Measurements from ENCODE around the gene TXNDC17. TPM values are rescaled to one million over a fixed set of nuclear protein-coding genes. Genes with fewer than 3 reads are reported as not detected.
"Not testable (repeated sequence)": the region's sequence is repeated elsewhere in the genome, so short reads cannot be mapped to it uniquely, and the experiment has no call there.

The TXNDC17 gene
- total RNA-seq, 4 donors from 2014 or later = 70.4 to 149 (median 95.9) TPM

DNA sequence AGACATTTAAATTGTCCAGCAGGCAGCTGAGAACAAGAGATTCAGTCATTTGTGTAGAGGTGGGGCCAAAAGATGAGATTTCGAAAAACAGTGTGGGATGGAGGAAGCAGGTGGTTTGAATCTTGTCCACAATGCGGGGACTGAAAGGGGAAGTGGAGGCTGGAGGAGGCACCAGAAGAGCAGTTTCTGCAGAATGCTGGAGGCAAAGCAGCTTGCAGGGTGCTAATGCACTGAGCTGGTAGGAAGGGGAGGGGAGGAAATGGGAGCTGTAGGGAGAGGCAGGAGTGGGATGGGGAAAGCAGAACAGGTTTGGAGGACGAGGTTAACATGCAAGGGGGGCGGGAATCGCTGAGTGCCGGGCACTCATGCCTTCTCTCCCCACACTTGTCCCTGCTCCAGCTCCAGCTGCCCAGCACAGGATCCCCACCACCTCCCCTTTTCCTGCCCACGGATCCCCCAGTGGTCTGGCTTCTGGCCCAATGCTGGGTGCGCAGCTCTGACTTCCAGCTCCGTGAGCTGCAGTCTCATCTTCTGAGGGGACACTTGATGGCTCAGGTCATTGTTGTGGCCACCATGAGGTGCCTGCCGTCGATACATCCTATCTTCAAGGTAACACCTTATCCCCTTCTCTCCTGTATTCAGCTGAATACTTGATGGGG lies 20.1 kb downstream of the TXNDC17 start:
- DNase-seq = no peak
- no peaks in the 10 kb centered on the region for H3K4me1 ChIP-seq
- no peak overlapping the region for H3K27ac ChIP-seq
- TF ChIP-seq, protein P1, sequence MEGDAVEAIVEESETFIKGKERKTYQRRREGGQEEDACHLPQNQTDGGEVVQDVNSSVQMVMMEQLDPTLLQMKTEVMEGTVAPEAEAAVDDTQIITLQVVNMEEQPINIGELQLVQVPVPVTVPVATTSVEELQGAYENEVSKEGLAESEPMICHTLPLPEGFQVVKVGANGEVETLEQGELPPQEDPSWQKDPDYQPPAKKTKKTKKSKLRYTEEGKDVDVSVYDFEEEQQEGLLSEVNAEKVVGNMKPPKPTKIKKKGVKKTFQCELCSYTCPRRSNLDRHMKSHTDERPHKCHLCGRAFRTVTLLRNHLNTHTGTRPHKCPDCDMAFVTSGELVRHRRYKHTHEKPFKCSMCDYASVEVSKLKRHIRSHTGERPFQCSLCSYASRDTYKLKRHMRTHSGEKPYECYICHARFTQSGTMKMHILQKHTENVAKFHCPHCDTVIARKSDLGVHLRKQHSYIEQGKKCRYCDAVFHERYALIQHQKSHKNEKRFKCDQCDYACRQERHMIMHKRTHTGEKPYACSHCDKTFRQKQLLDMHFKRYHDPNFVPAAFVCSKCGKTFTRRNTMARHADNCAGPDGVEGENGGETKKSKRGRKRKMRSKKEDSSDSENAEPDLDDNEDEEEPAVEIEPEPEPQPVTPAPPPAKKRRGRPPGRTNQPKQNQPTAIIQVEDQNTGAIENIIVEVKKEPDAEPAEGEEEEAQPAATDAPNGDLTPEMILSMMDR (IDR thresholded peaks at IDR 0.05) = no peak
- intact Hi-C loops (cut with DNase I) = loop anchor here (10.0 kb wide), 1 partner anchor 184 kb away; no protein-coding TSS in a partner anchor
- no peaks in the 10 kb centered on the region for H3K36me3 ChIP-seq
- H3K27me3 ChIP-seq = no peaks in the 10 kb centered on the region
- H3K9me3 ChIP-seq = no peaks in the 10 kb centered on the region
- no peak overlapping the region for H3K4me3 ChIP-seq (replicated peaks in 1 of 3)
- 63 to 68% methylated on average over 11 of the region's 11 CpGs for WGBS, 2 donors

DNA sequence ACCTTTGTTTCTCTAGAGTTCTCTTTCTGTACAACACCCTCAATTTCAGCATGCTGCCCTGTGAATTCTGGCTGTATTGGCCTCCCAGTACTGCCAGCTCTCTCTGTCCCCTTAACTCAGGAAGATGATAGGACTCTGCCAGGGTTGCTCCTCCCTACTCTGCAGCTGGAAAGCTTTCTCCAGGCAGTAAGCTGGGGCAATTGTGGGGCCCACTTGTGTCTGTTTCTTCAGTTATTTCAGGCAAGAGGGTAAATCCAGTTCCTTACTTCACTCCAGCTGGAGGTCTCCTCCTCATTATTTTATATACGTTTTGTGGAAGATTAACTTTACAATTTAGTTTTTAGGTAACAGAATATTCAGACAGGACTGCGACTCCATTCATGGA lies 20.6 kb downstream of the TXNDC17 start:
- Histone ChIP-seq H3K27me3 (no peaks in the 10 kb centered on the region), H3K9me3 (no peaks in the 10 kb centered on the region), H3K4me3 (replicated peaks in 1 of 3) (no peak overlapping the region), H3K27ac (no peak overlapping the region), H3K36me3 (no peaks in the 10 kb centered on the region), H3K4me1 (no peaks in the 10 kb centered on the region)
- 83 to 84% methylated on average over 2 of the region's 2 CpGs for WGBS, 2 donors
- intact Hi-C loops (cut with DNase I) = loop anchor here (10.0 kb wide), 1 partner anchor 183 kb away; no protein-coding TSS in a partner anchor
- DNase-seq = no peak
- TF ChIP-seq, protein P1 (IDR thresholded peaks at IDR 0.05) = no peak
- no peak for TF ChIP-seq POLR2A (IDR thresholded peaks at IDR 0.05)

DNA sequence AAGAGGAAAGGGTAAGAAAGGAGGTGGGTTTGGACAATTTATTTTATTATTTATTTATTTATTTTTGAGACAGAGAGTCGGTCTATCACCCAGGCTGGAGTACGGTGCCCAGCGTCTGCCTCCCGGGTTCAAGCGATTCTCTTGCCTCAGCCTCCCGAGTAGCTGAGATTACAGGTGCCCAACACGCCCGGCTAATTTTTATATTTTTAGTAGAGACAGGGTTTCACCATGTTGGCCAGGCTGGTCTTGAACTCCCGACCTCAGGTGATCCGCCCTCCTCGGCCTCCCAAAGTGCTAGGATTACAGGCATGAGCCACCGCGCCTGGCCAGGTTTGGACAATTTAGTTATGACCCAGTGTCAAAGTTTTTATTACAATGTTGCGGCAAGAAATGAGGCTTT lies 22.3 kb downstream of the TXNDC17 start:
- H3K36me3 ChIP-seq; H3K27ac ChIP-seq; H3K9me3 ChIP-seq; H3K4me3 ChIP-seq (replicated peaks in 1 of 3); DNase-seq; H3K27me3 ChIP-seq; H3K4me1 ChIP-seq: not testable (repeated sequence)
- intact Hi-C loops (cut with DNase I) = loop anchor here (10.0 kb wide), 1 partner anchor 182 kb away; no protein-coding TSS in a partner anchor
- WGBS, 2 donors = 86 to 94% methylated on average over 14 of the region's 14 CpGs

DNA sequence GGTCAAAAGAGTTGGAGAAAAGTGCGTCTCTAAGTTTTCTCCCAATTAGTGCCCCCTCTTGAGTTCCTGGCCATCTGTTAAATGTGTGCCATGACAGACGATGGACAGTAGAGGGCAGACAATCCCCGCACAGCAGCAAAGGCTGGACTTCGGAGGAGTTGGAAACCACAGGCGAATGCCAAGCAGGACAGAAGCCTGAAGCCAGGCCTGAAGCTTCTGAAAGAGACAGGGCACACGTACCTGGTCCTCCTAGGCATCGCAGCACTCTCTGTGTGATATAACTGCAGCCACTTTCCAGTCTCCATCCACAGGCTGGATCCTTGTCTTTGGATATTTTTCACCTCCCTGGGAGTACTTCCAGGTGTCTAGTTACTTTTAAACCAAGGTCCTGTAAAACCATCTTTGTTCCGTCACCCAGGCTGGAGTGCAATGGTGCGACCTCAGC lies 25.2 kb downstream of the TXNDC17 start:
- intact Hi-C loops (cut with DNase I) = loop anchor here (10.0 kb wide), 1 partner anchor 179 kb away; no protein-coding TSS in a partner anchor
- 20 to 22% methylated on average over 9 of the region's 9 CpGs for WGBS, 2 donors
- no peak overlapping the region for H3K4me3 ChIP-seq (replicated peaks in 1 of 3)
- no peak overlapping the region for H3K27ac ChIP-seq
- H3K27me3 ChIP-seq = no peaks in the 10 kb centered on the region
- TF ChIP-seq, protein P1 (IDR thresholded peaks at IDR 0.05) = peak; percentile 59 to 89 (median 82)
- no peak for TF ChIP-seq POLR2A (IDR thresholded peaks at IDR 0.05)
- peak; percentile 68 to 78 for DNase-seq
- H3K4me1 ChIP-seq = no peaks in the 10 kb centered on the region
- H3K36me3 ChIP-seq = no peaks in the 10 kb centered on the region
- H3K9me3 ChIP-seq = no peaks in the 10 kb centered on the region

DNA sequence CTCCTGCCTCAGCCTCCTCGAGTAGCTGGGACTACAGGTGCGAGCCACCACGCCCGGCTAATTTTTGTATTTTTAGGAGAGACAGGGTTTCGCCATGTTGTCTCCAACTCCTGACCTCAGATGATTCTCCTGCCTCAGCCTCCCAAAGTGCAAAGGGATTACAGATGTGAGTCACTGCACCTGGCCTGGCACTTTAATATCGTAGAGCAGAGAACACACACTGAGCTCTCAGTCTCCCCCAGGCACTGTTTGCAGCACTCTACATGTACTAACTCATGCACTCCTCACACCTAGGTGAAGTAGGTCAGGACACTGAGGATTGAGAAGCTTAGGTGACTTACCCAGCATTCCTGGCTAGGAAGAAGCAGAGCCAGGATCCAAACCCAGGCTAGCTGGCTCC lies 25.7 kb downstream of the TXNDC17 start:
- Histone ChIP-seq H3K4me3 (replicated peaks in 1 of 3) (no peak overlapping the region), H3K27me3 (no peaks in the 10 kb centered on the region), H3K27ac (no peak overlapping the region), H3K9me3 (no peaks in the 10 kb centered on the region), H3K36me3 (no peaks in the 10 kb centered on the region), H3K4me1 (no peaks in the 10 kb centered on the region)
- TF ChIP-seq POLR2A (IDR thresholded peaks at IDR 0.05) = no peak
- TF ChIP-seq, protein P1 (IDR thresholded peaks at IDR 0.05) = no peak
- no peak for DNase-seq
- WGBS, 2 donors = 89 to 94% methylated on average over 6 of the region's 6 CpGs
- intact Hi-C loops (cut with DNase I) = loop anchor here (10.0 kb wide), 1 partner anchor 178 kb away; no protein-coding TSS in a partner anchor

Data from thyroid gland (tissue), 4 donors.